GM19035 (cell line): Measurements from ENCODE around the gene MMP15.
"Not testable (repeated sequence)": the region's sequence is repeated elsewhere in the genome, so short reads cannot be mapped to it uniquely, and the experiment has no call there.

Source experiments
- ATAC-seq: cut with Tn5 transposase; IDR thresholded peaks from one replicate; pipeline ENCODE4 v1.9.1; 2021; ENCODE audit not compliant: unreplicated experiment

The MMP15 gene

GRCh38 chr16:58048494-58049231 lies 23.1 kb downstream of the MMP15 start:
- ATAC-seq = no peak

GRCh38 chr16:58049232-58050185 lies 24.0 kb downstream of the MMP15 start:
- ATAC-seq = no peak

GRCh38 chr16:58051296-58051695 lies 25.7 kb downstream of the MMP15 start:
- no peak for ATAC-seq

DNA sequence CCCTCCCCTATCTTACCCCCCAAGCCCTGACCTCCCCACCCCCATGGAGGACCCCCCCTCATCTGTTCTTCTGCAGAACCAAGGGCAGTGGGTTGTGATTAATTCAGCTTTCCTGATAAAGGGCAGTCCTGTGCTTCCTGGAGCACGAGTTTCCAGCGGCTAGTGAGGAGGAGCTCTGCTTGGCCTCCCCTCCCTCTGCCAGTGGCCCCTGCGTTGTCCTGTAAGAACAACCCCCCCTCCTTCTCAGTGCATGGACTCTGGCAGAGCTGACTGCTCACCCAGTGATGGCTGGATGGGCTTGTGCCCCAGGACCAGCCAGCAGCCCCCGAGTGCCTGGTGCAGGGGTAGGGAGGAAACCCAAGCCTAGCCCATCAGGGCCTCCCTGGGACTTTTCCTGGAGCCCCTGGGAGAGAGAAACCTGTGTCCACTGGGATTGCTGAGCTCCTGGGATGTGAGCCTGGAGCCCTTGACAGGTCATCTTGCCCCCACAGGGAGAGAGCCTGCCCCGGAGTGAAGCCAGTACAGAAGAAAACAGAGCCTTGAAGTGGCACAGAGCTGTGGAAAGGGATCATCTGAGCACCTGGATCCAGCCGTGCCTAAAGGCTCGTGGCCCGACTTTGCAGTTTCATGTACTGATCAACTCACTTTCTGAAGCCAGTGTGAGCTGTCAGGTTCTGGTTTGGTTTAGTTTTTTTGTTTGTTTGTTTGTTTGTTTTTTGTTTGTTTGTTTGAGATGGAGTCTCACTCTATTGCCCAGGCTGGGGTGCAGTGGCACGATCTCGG lies 26.5 kb downstream of the MMP15 start:
- ATAC-seq = no peak

GRCh38 chr16:58053682-58054005 lies 28.1 kb downstream of the MMP15 start:
- ATAC-seq = no peak

DNA sequence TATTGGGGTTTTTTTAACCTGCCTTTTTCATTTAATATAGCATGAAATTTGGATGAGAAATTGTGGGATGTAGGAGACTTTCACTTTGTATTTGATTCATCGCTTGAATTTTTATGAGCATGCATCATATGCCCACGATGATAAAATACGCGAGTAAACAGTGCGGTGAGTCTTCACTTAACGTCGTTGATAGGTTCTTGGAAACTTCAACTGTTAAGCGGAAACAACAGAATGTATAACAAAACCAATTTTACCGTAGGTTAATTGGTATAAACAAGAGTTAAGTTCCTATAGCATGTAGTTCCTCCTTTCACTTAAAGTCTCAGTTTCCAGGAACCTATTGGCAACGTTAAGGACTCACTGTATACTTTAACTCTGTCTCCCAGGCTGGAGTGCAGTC lies 28.7 kb downstream of the MMP15 start:
- ATAC-seq = no peak

GRCh38 chr16:58056580-58056979 lies 31.0 kb downstream of the MMP15 start:
- ATAC-seq = no peak

GRCh38 chr16:58057121-58057520 lies 31.6 kb downstream of the MMP15 start:
- no peak for ATAC-seq

GRCh38 chr16:58057784-58058183 lies 32.2 kb downstream of the MMP15 start:
- ATAC-seq = no peak

GRCh38 chr16:58062821-58063220 lies 37.3 kb downstream of the MMP15 start:
- ATAC-seq = no peak

- no peak for ATAC-seq
Measured at GRCh38 chr16:58063377-58064076, 38.0 kb downstream of the MMP15 start.

DNA sequence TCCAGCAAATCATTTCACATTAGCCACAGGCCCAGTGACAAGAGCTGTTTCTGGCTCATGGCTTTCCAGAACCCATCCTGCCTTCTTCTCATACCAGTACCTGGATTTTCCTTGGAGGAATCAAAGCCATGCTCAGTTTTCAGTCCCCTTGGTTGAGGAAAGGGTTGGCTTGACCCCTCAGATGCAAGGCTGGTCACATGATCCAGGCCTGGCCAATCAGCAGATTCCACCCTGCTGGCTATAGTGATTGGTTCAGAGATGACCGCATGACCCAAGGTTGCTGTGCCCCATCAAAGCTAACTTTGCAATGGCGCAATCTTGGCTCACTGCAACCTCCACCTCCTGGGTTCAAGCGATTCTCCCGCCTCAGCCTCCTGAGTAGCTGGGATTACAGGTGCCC lies 45.0 kb downstream of the MMP15 start:
- no peak for ATAC-seq

DNA sequence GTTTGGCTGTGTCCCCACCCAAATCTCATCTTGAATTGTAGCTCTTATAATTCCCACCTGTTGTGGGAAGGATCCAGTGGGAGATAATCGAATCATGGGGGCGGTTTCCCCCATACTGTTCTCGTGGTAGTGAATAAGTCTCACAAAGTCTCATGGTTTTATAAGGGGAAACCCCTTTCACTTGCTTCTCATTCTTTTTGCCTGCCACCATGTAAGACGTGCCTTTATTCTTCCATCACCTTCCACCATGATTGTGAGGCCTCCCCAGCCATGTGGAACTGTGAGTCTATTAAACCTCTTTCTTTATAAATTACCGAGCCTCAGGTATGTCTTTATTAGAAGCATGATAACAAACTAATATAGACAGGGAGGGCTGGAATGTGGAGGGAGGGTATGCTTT lies 46.6 kb downstream of the MMP15 start:
- ATAC-seq = not testable (repeated sequence)

DNA sequence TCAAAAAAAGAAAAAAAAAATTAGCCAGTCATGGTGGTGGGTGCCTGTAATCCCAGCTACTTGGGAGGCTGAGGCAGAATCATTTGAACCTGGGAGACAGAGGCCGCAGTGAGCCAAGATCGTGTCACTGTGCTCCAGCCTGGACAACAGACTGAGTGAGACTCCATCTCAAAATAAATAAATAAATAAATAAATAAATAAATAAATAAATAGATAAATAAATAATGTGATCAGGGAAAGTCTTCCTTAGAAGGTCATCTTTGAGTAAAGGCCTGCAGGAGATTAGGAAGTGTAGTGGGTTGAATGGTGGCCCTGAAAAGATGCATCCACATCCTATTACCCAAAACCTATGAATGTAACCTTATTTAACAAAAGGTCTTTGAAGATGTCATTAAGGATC lies 47.5 kb downstream of the MMP15 start:
- ATAC-seq = not testable (repeated sequence)

- no peak for ATAC-seq
Measured at GRCh38 chr16:58074657-58075056, 49.1 kb downstream of the MMP15 start.

- ATAC-seq = no peak
Measured at GRCh38 chr16:58076514-58076913, 51.0 kb downstream of the MMP15 start.

- ATAC-seq = no peak
Measured at GRCh38 chr16:58077796-58078195, 52.2 kb downstream of the MMP15 start.

DNA sequence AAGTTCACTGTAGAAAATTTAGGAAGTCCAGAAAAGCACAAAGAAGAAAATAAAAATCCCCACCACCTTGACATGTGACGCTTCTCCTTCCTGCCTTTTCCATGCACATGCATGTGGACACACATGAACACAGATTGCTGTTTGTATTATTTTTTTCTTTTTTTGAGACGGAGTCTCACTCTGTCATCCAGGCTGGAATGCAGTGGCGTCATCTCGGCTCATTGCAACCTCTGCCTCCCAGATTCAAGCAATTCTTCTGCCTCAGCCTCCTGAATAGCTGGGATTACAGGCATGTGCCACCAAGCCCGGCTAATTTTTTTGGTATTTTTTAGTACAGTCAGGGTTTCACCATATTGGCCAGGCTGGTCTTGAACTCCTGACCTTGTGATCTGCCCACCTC lies 55.1 kb downstream of the MMP15 start:
- ATAC-seq = not testable (repeated sequence)

GRCh38 chr16:58082381-58082780 lies 56.8 kb downstream of the MMP15 start:
- no peak for ATAC-seq

GRCh38 chr16:58084635-58085034 lies 59.1 kb downstream of the MMP15 start:
- no peak for ATAC-seq

- ATAC-seq = no peak
Measured at GRCh38 chr16:58085171-58085570, 59.6 kb downstream of the MMP15 start.
